GM19025 (cell line): ENCODE results near the gene LUC7L.
"Not testable (repeated sequence)": the region's sequence is repeated elsewhere in the genome, so short reads cannot be mapped to it uniquely, and the experiment has no call there.

Experiments
- ATAC-seq: cut with Tn5 transposase; IDR thresholded peaks from one replicate; pipeline ENCODE4 v1.9.1; 2021; ENCODE audit warnings: mild to moderate bottlenecking, low read depth, moderate library complexity; ENCODE audit not compliant: unreplicated experiment

The LUC7L gene

DNA sequence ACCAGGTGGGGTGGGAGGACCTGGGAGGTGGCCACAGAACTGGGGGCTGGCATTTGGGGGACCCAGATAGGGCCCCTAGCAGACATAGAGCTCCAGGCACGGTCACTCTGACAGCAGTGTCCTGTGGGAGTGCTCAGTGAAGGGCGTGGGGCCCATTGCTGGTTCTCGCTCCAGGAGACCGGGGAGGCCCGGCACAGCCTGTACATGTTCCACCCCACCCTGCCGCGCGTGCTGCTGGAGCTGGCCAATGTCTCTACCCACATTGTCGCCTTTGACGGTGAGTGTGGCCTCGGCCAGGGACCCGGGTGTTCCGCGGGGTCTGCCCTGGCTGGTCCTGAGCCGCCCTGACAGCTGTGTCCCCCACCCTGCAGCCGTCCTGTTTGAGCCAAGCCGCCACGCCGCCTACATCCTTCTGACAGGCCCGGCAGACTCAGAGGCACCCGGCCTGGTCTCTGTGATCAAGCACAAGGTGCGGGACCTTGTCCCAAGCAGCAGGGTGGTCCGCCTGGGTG, 35.2 kb upstream of the LUC7L start:
- no peak for ATAC-seq

DNA sequence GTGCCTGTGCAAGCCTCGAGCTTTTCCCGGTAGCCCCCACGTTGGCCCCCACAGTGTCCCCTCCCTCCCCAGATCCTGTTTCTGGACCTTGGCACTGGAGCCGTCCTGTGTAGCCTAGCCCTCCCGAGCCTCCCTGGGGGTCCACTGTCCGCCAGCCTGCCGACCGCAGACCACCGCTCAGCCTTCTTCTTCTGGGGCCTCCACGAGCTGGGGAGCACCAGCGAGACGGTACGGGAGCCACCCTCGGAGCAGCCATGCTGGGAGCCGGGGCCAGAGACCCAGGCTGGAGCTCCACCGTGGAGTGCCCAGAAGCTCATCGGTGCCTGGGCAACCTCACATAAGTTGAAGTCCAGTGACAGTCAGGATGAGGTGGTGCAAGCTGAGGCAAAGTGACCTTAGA, 34.7 kb upstream of the LUC7L start:
- no peak for ATAC-seq

DNA sequence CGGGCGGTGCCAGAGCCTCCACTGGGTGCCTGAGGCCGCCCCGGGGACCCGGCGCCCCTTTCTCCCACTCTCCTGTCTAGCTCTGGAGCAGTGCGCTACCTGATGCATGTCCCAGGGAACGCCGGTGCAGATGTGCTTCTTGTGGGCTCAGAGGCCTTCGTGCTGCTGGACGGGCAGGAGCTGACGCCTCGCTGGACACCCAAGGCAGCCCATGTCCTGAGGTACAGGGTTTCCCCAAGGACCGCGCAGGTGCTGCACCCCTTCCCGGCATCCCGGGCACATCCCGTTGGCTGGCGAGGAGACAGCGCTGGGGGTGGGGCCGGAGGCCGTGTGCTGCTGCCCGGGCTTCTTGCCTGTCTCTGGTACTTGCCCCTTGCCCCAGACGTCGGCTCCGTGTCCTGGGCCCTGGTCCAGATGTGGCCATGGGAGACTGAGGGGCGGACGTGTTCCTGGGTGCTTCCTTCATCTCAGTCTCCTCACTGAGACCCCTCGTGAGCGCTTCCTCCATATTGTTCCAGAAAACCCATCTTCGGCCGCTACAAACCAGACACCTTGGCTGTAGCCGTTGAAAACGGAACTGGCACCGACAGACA, 34.0 kb upstream of the LUC7L start:
- no peak for ATAC-seq

DNA sequence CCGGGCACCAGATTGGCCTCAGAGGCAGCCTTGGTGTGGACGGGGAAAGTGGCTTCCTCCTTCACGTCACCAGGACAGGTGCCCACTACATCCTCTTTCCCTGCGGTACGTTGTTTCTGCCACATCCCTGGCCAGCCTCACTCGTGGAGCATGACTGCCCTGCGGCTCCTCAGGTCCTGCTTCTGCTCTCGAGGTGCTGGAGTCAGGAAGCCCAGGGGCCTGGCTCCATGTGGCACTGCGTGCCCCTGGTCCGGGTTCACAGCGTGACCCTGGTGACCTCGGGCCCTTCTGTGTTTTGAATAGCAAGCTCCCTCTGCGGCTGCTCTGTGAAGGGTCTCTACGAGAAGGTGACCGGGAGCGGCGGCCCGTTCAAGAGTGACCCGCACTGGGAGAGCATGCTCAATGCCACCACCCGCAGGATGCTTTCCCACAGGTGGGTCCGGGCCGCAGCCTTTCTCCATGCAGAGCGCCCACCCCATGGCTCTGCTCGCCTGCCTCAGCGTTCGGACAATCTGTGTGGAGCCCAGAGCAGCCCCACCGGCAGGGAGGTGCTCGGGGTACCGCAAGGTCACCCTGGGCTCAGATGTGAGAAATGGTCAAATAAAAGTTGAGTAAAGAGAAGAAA, 33.0 kb upstream of the LUC7L start:
- ATAC-seq = no peak

DNA sequence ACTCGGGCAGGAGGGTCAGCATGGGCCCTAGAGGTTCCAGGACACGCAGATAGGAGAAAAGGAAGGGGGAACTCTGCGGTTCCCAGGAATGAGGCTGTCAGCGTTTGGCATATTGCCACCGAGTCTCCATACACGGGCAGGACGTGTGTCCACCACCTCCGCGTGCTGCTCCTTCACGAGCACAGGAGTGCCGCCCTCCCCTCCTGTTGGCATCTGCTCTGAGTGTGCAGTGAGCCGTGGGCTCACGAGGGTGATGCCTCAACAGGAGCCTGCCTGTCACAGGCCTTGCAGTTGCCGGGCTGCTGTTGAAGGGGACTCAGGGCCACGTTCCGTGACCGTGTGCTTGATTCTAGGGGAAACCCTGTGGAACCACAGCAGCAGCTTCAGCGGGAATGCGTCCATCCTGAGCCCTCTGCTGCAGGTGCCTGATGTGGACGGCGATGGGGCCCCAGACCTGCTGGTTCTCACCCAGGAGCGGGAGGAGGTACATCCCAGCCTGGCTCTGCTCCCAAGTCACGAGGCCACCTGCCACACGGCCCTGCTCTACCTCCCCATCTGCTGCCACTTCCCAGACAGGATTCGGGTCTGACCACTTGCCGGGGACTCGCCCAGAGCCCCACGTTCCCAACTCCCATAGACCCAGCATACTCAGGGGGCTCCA, 31.9 kb upstream of the LUC7L start:
- no peak for ATAC-seq

DNA sequence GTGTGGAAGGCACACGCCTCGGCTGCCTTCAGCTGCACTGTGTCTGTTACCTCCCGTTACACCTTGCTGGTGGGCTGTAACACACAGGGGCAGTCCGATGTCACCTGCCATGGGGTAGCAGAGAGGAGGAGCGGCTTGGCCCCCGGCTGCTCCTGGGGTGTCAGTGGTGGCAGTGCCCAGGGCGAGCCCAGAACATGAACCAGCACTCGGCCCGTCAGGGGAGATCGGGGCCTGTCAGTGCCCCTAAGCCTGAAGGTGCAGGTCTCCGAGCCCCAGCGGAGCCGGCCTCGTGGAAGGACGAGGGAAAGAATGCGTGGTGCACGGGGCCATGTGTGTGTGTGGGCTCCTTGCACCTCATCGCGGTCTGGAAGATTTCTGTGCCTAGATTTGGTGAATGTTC, 31.1 kb upstream of the LUC7L start:
- ATAC-seq = no peak

DNA sequence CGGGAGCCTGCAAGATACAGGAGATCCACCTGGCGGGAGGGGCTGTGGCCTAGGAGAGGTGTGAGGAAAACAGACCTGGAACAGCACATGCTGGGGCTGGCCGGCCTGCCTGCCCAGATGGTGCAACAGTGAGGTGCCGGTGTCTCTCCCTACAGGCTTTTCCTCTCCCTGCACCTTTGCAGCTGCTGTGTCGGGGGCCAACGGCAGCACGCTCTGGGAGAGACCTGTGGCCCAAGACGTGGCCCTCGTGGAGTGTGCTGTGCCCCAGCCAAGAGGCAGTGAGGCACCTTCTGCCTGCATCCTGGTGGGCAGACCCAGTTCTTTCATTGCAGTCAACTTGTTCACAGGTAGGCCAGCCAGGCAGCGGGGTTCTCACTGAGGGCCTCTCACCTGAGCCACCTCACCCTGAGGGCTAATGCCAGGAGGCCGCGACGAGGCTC, 30.6 kb upstream of the LUC7L start:
- ATAC-seq = no peak

DNA sequence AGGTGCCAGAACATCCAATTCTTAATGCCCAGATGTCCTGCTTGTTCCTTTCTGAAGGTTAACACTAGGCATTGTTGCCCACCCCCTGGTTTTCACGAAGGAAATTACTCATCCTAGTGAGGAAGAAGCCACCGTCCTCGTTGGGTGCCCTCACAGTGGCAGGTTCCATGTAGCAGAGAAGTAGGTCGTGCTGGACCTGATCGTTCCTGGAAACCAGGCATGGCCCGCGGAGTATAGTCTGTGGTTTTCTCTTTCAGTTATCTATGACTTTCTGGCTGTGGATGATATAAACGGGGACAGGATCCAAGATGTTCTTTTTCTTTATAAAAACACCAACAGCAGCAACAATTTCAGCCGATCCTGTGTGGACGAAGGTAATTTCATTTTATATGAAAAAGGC, 30.0 kb upstream of the LUC7L start:
- ATAC-seq = no peak

DNA sequence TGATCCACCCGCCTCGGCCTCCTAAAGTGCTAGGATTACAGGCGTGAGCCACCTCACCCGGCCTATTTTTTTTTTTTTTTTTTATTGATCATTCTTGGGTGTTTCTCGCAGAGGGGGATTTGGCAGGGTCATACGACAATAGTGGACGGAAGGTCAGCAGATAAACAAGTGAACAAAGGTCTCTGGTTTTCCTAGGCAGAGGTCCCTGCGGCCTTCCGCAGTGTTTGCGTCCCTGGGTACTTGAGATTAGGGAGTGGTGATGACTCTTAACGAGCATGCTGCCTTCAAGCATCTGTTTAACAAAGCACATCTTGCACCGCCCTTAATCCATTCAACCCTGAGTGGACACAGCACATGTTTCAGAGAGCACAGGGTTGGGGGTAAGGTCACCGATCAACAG, 28.8 kb upstream of the LUC7L start:
- not testable (repeated sequence) for ATAC-seq

DNA sequence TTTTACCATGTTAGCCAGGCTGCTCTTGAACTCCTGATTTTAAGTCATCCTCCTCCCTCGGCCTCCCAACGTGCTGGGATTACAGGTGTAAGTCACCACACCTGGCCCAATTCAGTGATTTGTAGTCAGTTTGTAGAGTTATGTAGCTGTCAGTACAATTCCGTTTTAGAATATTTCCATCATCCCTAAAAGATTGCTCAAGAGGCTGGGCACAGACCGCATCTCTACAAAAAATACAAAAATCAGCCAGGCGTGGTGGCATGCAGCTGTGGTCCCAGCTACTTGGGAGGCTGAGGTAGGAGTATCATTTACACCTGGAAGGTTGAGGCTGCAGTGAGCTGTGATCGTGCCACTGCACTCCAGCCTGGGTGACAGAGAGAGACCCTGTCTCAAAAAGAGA, 25.9 kb upstream of the LUC7L start:
- ATAC-seq = no peak

DNA sequence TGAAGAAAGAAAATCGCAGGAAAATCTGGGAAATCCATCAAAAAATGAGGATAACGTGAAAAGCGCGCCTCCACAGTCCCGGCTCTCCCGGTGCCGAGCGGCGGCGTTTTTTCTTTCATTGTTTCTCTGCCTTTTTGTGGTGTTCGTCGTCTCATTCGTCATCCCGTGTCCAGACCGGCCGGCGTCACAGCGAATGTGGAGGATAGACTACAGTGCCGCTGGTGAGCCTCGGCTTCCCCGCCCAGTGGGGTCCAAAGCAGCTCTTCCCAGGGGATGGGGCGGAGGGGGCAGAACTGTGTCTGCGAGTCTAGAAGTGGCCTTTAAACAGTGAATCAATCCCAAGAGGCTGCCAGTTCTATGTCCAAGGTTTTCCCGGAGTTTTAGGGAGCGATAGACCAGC, 25.2 kb upstream of the LUC7L start:
- ATAC-seq = no peak

DNA sequence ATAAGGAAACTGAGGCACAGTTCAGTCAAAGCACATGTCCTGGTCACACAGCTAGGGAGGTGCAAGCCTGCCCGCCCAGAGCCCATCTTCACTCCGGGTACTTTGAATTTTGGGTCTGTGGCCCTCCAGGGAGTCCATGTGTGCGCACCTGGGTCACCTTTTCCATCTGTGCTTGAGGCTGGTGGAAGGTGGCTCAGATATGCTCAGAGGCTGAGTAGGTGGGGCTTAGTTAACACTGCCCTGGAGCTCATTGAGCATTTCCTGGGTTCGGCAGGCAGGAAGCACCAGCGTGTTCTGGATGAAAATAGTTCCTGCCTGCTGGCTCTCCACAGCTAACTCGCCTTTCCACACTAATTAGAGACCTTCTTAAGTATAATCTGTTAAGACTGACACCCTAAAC, 24.6 kb upstream of the LUC7L start:
- no peak for ATAC-seq

DNA sequence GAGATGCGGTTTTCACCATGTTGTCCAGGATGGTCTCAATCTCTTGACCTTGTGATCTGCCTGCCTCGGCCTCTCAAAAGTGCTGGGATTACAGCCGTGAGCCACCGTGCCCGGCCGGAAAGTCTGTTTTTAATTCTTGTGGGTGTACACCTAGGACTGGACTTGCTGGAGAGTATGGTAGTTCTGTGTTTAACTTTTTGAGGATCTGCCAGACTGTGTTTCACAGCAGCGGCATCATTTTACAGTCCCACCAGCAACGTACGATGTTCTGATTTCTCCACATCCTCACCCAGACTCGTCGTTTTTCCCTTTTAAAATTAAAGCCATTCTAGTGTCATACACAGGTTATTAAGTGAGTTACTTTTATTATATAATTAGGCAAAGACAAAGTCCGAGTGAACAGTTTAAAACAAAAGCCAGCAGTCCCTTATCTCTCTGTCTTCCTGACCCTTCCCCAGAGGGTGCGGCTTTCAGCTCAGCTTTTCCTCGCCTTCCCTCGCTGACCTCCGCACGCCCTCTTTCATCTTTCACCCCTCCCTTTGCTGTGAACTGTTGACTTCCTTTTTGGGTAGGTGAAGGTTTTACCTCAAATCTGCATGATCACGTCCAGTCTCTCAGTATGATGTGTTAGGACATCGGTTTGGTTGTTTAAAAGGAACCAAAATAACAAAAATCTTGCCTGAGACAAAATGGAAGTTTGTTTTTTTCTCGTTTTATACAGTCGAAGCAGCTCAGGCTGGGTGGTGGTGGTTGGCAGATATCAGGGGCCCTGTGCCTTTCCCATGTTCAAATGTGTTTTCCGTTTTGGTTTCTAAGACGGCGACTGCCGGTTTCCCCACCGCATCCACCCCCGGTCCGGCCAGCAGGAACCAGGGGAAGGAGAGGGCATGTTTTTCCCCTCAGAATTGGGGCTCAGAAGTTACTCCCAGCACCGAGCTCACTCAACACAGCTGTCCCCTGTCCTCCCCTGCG, 23.4 kb upstream of the LUC7L start:
- ATAC-seq = no peak

DNA sequence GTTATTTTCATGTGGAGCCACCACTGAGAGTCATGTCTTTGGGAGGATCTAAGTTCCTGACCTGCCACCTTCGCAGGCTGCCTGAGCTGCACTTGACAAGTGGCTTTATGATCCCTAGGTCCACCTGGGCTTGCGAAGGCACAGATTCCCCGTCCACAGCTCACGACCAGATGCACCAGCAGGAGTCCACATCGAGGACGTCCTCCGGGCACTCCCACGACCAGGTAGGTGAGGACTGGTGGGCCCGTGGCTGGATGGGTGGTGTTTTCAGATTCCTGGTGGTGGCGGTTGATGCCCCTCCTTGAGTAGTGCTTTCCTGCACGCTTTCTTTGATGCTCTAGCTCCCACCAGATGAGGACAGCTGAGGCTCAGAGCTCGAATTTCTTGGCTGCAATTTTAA, 20.2 kb upstream of the LUC7L start:
- ATAC-seq = no peak

DNA sequence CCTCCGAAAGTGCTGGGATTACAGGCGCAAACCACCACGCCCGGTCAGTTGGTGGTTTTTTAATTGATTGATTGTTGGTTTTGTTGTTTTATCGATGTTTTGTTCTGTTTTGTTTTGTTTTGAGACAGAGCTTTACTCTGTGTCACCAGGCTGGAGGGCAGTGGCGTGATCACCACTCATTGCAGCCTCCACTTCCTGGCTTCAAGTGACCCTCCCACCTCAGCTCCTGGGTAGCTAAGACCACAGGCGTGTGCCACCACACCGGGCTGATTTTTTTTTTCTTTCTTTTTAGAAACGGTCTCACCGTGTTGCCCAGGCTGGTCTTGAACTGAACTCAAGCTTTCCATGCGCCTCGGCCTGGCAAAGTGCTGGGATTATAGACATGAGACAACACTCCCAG, 17.8 kb upstream of the LUC7L start:
- ATAC-seq = no peak

DNA sequence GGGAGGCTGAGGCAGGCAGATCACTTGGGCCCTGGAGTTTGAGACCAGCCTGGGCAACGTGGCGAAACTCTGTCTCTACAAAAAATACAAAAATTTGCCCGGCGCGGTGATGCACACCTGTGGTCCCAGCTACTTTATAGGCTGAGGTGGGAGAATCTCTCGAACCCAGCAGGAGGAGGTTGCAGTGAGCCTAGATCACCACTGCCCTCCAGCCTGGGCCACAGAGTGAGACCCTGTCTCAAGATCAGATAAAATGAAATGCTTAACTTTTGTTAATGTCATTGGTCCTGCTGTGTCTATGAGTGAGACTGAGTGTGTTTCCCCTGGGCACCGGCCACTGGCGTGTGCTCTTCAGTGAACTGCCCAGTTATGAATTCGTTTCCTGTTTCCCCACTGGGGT, 15.9 kb upstream of the LUC7L start:
- no peak for ATAC-seq

DNA sequence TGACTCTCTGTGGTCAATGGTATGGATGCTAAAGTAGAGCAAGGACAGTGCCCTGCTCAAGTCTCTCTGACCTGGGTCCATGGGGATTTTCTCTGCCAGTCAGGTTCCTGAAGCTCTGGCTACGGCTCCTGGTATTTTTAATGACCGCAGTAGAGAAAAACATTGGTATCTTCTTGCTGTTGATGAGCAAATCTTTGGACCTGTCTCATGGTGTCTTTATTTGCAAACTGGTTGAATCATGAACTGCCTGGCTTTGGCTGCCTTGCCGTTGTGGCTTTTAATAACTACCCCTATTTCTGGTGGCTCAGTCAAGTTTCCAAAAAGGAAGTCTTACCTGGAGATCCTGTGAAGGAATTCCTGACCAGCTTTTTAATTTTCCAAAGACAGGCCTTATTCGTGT, 14.1 kb upstream of the LUC7L start:
- no peak for ATAC-seq

DNA sequence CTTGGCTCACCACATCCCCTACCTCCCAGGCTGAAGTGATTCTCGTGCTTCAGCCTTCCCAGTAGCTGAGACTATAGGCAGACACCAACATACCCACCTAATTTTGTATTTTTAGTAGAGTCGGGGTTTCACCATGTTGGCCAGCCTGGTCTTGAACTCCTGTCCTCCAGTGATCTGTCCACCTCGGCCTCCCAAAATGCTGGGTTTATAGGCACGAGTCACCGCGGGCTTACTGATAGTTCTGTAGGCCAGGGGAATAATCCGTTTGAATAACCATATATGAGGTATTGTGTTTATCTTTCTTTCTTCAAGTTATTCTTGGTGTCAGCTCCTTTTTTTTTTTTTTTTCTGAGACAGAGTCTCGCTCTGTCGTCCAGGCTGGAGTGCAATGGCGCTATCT, 13.0 kb upstream of the LUC7L start:
- ATAC-seq = no peak

DNA sequence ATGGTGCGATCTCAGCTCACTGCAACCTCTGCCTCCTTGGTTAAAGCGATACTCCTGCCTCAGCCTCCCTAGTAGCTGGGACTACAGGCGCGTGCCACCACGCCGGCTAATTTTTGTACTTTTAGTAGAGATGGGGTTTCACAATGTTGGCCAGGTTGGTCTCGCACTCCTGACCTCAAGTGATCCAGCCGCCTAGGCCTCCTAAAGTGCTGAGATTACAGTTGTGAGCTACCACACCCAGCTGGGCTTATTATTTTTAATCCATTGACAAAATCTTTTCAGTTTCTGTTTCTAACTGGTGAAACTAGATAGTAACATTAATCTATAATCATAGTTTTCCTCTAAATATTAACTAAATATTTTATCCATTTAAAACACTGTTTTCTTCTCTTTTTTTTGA, 11.3 kb upstream of the LUC7L start:
- ATAC-seq = no peak

DNA sequence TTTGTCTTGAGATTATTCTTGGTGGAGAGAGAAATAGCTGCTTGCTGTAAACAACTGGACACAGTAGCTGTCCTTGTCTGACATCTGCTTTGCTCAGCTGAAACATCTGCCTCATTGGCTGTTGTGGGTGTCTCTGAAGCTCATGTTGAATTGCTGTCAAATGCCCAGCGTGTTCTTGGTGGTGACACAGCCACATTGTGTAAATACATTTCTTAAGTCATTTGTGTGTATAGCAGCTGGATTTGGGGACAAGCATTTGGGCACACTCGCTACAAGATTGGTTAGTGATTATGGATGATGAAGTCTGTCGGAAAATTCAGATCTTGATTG, 10.7 kb upstream of the LUC7L start:
- no peak for ATAC-seq
